K562 (cell line): ENCODE measurements around the gene DBF4B. TPM values are rescaled to one million over a fixed set of nuclear protein-coding genes. Genes with fewer than 3 reads are reported as not detected.

Source experiments
- ATAC-seq: fragments of 200-7000 bp; cut with Tn5 transposase; 3 replicates; pipeline ENCODE4 v1.9.1; 2020; ENCODE audit warnings: moderate library complexity
- BruUV-seq: library from RNA; stranded (reverse); fragments of 400-500 nt; replicated peaks from 2 replicates; lab custom pipeline; 2021; lab: Mats Ljungman, UMichigan
- CTCF ChIA-PET: fragments of 300-600 bp; formaldehyde crosslinking; extraction: SDS; loops from one replicate; lab custom pipeline; 2021; ENCODE audit warnings: low intra/inter-chr PET ratio; lab: Yijun Ruan, JAX
- POLR2A ChIA-PET: fragments of 300-600, 350-650 bp; sonication (Branson Sonifier 250); formaldehyde crosslinking; extraction: SDS; loops from one replicate; lab custom pipeline; 2021; ENCODE audit warnings: antibody characterized with exemption, inconsistent platforms; lab: Yijun Ruan, JAX
- DNase-seq, 4 experiments: peaks; one replicate each; pipeline versions ENCODE4 v3.0.0 to v3.0.0-alpha.2; 2011 to 2018; ENCODE audit warnings: low spot score in 3 of 4, mixed read lengths in 3 of 4; ENCODE audit errors: extremely low read depth in 1 of 4
- FAIRE-seq: peaks from 2 replicates; lab custom pipeline; 2011; peaks lifted over from hg19 to GRCh38; lab: Jason Lieb, UNC
- H2AFZ ChIP-seq: 2 replicates; pipeline ENCODE4 v1.6.0; 2011; ENCODE audit warnings: low read depth, low read length, control low read depth, inconsistent platforms
- H3K27ac ChIP-seq: fragments of 200-600 bp; 3 replicates; pipeline ENCODE4 v1.8.0; 2011; ENCODE audit warnings: low read depth, mild to moderate bottlenecking, control low read depth, inconsistent platforms, low read length, moderate library complexity, mixed read lengths; ENCODE audit errors: extremely low read depth
- H3K27me3 ChIP-seq, 2 experiments: fragments of 300-600 bp in 1 of 2; 2 replicates in 1 of 2; 3 replicates in 1 of 2; pipeline versions ENCODE4 v1.6.0 to v1.8.0; 2011; ENCODE audit warnings: inconsistent platforms in 2 of 2, low read length in 2 of 2, mild to moderate bottlenecking in 1 of 2, mixed read lengths in 1 of 2, moderate library complexity in 1 of 2; ENCODE audit not compliant: control insufficient read depth in 2 of 2, insufficient read depth in 2 of 2
- H3K36me3 ChIP-seq: fragments of 300-600 bp; 3 replicates; pipeline ENCODE4 v1.8.0; 2011; ENCODE audit warnings: mild to moderate bottlenecking, low read length, inconsistent platforms; ENCODE audit not compliant: control insufficient read depth, insufficient read depth
- H3K4me1 ChIP-seq, 2 experiments: fragments of 200-600 bp in 1 of 2; replicated peaks in 1 of 2; 2 replicates in 1 of 2; 3 replicates in 1 of 2; pipeline versions ENCODE4 v1.5.1 to v1.8.0; 2011; ENCODE audit warnings: inconsistent platforms in 2 of 2, low read length in 2 of 2, mild to moderate bottlenecking in 1 of 2, mixed read lengths in 1 of 2, moderate library complexity in 1 of 2; ENCODE audit not compliant: control insufficient read depth in 2 of 2, insufficient read depth in 2 of 2
- H3K4me2 ChIP-seq: 2 replicates; pipeline ENCODE4 v1.6.1; 2011; ENCODE audit warnings: low read length, control low read depth, inconsistent platforms, mixed read lengths; ENCODE audit not compliant: insufficient read depth
- H3K4me3 ChIP-seq: fragments of 200-600 bp; sonication (generic), shearing (Covaris generic); 2 replicates; pipeline ENCODE4 v1.5.1; 2016; ENCODE audit warnings: control low read depth, inconsistent platforms
- H3K79me2 ChIP-seq: fragments of 200-600 bp; 3 replicates; pipeline ENCODE4 v1.8.0; 2011; ENCODE audit warnings: low read length, inconsistent platforms; ENCODE audit not compliant: control insufficient read depth, insufficient read depth
- H3K9ac ChIP-seq, 2 experiments: 2 replicates each; pipeline versions ENCODE4 v1.6.0 to v1.6.1; 2011; ENCODE audit warnings: low read depth in 2 of 2, low read length in 2 of 2, control low read depth in 1 of 2, inconsistent platforms in 1 of 2, mild to moderate bottlenecking in 1 of 2, mixed read lengths in 1 of 2; ENCODE audit not compliant: insufficient read depth in 1 of 2
- H3K9me1 ChIP-seq: one replicate; pipeline ENCODE4 v1.6.0; 2011; ENCODE audit warnings: inconsistent platforms, mild to moderate bottlenecking, low read length, moderate library complexity; ENCODE audit not compliant: control insufficient read depth, insufficient read depth
- H3K9me3 ChIP-seq: replicated peaks from 2 replicates; pipeline ENCODE4 v1.5.1; 2011; ENCODE audit warnings: low read depth, low read length, inconsistent platforms; ENCODE audit not compliant: control insufficient read depth, insufficient read depth
- H4K20me1 ChIP-seq: replicated peaks from 2 replicates; pipeline ENCODE4 v1.6.1; 2011; ENCODE audit warnings: low read length, inconsistent platforms, mixed read lengths; ENCODE audit not compliant: control insufficient read depth, insufficient read depth
- CC2D1A ChIP-seq: fragments of 450-650 bp; IDR thresholded peaks from 2 replicates; pipeline ENCODE4 v1.6.1; 2017; ENCODE audit warnings: mild to moderate bottlenecking
- WGBS: fragments of 100-300 bp; shearing (Covaris generic); methylation state at CpG from one replicate; pipeline ENCODE4 v1.1.6; 2016; ENCODE audit warnings: low coverage, mixed read lengths; ENCODE audit not compliant: insufficient coverage; ENCODE audit errors: missing lambda C conversion rate; 5-methylcytosine and 5-hydroxymethylcytosine counted together
- in situ Hi-C: fragments of 300-500 bp; cut with MboI; formaldehyde crosslinking; loops from 4 replicates; pipeline ENCODE4 v1.15.0; 2018; ENCODE audit warnings: inconsistent platforms, mixed read lengths
- intact Hi-C: fragments of 100-400 bp; cut with micrococcal nuclease; formaldehyde crosslinking; loops from 2 replicates; pipeline ENCODE4 v1.14.2; 2022
- polyA plus RNA-seq, 8 experiments: library from polyadenylated mRNA; depleted of rRNA in 4 of 8; stranded (reverse) in 5 of 8; unstranded in 3 of 8; fragments of >200 nt; fragmentation: Nextera tagmentation in 2 of 8; fragmentation: Illumina TruSeq in 1 of 8; extraction: Ambion mirVana in 2 of 8; extraction: Trizol in 1 of 8; gene quantifications; 2 replicates each; pipeline versions ENCODE4 v1.2.1 to v1.2.3, GENCODE V29; 2011 to 2014; ENCODE audit warnings: inconsistent platforms in 1 of 8, missing spikeins in 1 of 8
- total RNA-seq, 7 experiments: library from RNA; depleted of rRNA in 6 of 7; stranded (reverse); fragments of >200 nt in 6 of 7; fragmentation: Illumina TruSeq in 2 of 7; extraction: Trizol in 2 of 7; gene quantifications; 2 replicates each; pipeline versions ENCODE4 v1.2.1 to v1.2.3, GENCODE V29; 2011 to 2021; ENCODE audit warnings: low replicate concordance in 1 of 7

The DBF4B gene
- total and polyA plus RNA-seq, 9 of the 15 experiments (the other 6 are each of a cell fraction or from before 2014, with no cell fraction given) = 2.5 to 26.9 (median 14.6) TPM

GRCh38 chr17:44776628-44777393 lies 68.3 kb downstream of the DBF4B start:
- no peak for TF ChIP-seq CC2D1A
- no peaks in the 10 kb centered on the region for H3K9me1 ChIP-seq
- H3K4me2 ChIP-seq = no peak overlapping the region
- FAIRE-seq (no peak), ATAC-seq (no peak), DNase-seq (no peak)
- peaks cover 10 to 69% of the 10 kb centered on the region in 2 experiments; a peak in 4 of 5 replicates for H3K4me1 ChIP-seq
- WGBS = 22% methylated on average over 16 of the region's 19 CpGs
- intact Hi-C loops (loop anchor here (5.0 to 10.0 kb wide), 4 partner anchors 65 to 355 kb away; partner anchors contain the start of gene PLCD3), in situ Hi-C loops (loop anchor here (10.0 kb wide), 1 partner anchor 238 kb away; no protein-coding TSS in a partner anchor)
- H3K36me3 ChIP-seq = no peaks in the 10 kb centered on the region
- no peak overlapping the region for H2AFZ ChIP-seq
- no peaks in the 10 kb centered on the region for H3K79me2 ChIP-seq
- no peak overlapping the region for H3K27ac ChIP-seq
- CTCF ChIA-PET = interaction anchor here (1.6 kb wide), 1 partner anchor 322 kb away, joined by 6 read pairs; no protein-coding TSS in a partner anchor
- POLR2A ChIA-PET = interaction anchor here (0.6 to 1.3 kb wide), 5 partner anchors 13 to 342 kb away, joined by 3 to 5 read pairs (median 3); no protein-coding TSS in a partner anchor
- H3K4me3 ChIP-seq = no peak overlapping the region
- no peak overlapping the region for H3K9ac ChIP-seq
- H4K20me1 ChIP-seq = peaks cover 5% of the 10 kb centered on the region
- no TSS peak for BruUV-seq
- H3K27me3 ChIP-seq = peaks cover 6 to 36% of the 10 kb centered on the region in 2 experiments; a peak in 4 of 5 replicates
- H3K9me3 ChIP-seq = no peaks in the 10 kb centered on the region
